Anterior cingulate cortex (tissue), 58 donors: ENCODE measurements around the gene NDUFAF3.

Experiments used
- DNase-seq, 58 donors: peaks; one replicate each; lab custom pipeline; 2025; lab: John Stamatoyannopoulos, UW

The NDUFAF3 gene

DNA sequence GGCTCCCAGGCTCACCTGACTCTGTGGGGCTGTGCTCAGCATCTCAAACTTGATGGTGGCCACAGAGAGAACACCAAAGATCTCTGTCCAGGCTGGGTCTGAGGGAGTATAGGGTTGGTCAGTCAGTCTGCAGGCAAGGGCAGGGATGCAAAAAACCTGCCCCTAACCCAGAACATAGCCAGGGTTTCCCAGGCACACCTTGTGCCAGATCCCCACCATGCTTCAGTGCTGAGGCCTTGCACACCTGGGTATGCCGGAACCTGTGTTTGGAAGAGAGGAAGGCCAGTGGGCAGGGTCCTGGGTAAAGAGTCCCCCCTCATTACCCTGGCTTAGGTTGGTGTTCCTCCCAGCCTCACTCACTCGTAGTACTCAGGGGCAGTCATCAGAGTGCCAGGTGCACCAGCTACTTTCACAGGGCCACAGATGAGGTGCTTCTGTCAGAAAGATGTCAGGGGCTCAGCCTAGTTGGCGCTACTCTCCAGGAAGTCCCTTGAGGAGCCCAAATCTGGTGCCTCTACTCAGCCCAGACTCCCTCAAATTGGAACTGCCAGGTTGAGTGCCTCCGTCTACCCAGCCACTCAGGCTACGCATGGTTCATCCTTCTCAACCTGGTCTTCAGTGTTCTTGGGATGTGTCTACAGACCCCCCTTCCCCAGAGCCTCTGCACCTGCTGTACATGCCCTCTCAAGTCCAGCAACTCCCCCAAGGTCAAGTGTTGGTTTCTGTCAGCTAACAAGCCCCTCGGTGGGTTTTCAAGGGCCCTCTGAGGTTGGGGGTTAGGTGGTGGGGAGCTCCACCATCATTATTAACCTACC is 5.3 kb upstream of the NDUFAF3 start:
- DNase-seq = no peak

DNA sequence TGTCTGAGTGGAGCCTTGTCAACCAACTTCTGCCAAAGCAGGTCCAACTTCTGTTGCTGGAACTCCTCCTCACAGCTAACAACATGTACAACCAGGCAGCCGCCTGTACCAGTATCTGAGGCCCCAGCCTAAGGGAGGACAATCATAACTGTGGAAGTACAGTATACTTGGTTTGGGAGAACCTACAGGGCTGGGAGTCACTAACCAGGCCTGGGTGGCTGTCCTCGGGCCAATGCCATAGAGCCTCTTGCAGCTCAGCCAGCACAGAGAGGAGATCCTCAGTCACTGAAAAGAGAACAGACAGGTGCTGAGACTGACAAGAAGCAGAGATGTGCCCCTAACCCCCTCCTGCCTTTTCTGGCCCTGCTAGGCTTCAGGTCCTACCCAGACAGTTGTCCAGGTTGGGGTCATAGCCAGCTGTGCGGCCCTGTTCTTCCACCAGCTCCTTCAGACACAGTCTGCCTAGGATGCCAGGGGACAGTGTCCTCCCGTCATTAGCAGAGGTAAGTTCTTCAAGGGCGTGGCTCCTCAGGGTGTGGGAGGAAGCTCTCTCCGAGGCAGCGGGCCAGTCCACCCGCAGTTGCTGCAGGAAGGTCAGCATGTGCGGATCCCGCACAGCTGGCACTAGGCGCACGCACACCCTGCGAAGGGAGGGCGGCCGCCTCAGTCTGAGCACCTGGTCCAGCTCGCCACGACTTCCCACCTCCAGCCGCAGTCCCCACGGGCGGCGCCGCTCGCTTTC is 4.5 kb upstream of the NDUFAF3 start:
- DNase-seq = peak in 1 of 58 donors; percentile 59

DNA sequence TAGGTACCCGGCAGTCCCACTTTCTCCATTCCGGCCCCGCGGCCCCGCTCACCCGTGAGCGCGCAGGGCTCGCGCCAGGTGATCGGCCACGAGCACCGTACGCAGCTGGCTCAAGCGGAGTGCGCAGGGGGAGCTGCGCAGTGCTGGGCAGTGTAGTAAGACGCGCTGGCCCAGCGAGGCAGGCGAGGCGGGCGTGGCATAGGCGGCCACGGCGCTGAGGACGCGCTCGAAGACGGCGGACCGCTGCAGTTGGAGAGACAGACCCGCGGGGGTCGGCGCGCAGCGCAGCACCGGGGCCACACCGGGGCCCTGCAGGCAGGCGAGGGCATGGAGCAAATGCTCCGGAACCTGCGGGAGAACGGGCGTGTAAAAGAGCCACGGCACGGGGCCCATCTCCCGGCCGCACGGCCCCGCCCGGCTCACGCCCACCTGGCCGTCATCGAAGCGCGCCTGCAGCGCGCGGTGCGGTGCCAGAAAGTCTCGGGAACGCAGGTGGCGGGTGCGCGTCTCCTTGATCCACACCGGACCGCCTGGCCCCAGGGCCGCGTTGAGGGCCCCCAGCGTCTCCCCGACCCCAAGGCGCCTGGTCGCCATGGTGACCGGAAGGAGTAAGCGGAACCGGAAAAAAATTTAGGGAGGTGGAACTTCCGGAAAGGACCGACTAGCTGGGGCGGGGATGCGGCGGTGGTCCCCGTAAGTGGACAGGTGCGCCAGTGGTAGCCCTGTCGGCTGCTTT is 3.8 kb upstream of the NDUFAF3 start, which contains the start of gene DALRD3:
DALRD3 (minus strand) TSS at position 610 of the 736 bp plus-strand sequence; CDS start at position 594, 16 bp downstream.
- peak in 54 of 58 donors; percentile 16 to 81 (median 60) for DNase-seq

DNA sequence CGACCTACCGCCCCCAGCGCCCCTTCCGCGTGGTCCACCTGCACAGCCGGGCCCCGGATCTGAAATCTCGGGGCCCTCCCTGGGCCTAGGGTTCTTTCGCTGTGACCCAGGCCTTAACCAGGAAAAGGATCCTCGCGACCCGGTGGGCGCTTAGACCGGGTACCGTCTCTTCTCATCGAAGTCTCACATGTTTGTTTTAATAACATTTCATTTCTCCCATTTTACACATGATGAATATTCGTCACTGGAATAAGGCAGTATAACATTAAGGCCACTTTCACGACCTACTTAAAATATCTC is 3.3 kb upstream of the NDUFAF3 start:
- DNase-seq = no peak

DNA sequence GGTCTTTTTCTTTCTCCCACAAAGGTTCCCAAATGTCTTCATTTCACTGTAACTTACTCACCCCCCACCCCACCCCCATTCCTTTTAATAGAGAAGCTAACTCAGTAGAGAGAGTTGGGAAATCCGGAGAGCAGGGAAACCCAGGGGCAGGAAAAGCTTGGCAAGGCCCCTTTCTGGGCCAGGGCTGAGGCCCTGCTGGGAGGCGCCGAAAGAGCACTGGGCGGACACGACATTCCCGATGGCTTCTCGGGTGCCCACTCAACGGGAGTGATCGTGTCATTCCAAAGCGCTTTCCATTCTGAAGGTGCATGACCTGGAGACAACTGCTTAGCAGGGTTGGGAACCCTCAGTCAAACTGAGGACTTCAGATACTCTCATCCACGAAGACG is 2.0 kb upstream of the NDUFAF3 start:
- no peak for DNase-seq

DNA sequence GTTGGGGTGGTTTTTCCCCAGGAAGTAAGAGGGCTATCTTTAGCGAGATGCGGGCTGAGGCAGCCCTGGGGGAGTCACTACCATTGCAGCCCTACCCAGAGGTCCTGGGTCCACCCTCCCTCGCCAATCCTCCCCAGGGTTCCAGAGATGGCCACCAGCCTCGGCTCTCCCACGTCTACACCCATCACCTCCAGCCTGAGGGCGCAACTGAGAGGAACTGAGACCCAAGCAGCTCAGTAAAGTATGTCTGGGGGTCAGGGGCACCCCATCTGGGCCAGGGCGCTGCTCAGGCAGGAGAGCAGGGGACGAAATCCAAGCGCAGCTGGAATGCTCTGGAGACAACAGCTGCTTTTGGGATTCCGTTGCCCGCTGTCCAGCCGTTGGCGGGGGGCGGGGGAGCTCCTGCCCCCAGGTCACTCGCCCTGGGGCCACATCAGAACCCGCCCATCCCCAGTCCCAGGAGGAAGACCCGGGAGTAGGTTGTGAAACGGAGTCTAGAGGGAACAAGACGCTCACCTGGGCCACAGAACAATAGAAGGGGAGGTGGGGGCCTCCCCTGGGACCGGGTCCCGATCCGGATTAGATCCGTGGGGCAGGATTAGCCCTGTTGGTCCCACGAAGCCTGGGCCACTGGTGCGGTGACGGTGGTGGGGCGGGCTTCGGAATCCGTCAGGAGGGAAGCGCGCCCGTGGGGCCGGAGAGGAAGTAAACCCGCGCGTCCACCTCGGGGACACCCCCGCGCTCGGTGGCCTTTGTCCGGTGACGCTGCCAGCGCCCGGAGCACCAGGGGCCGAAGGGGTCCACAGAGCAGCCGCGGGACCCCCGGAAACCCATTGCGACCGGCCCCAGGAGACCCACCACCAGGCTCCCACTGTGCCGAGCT is 1.4 kb upstream of the NDUFAF3 start:
- peak in 7 of 58 donors; percentile 43 to 65 (median 59) for DNase-seq

DNA sequence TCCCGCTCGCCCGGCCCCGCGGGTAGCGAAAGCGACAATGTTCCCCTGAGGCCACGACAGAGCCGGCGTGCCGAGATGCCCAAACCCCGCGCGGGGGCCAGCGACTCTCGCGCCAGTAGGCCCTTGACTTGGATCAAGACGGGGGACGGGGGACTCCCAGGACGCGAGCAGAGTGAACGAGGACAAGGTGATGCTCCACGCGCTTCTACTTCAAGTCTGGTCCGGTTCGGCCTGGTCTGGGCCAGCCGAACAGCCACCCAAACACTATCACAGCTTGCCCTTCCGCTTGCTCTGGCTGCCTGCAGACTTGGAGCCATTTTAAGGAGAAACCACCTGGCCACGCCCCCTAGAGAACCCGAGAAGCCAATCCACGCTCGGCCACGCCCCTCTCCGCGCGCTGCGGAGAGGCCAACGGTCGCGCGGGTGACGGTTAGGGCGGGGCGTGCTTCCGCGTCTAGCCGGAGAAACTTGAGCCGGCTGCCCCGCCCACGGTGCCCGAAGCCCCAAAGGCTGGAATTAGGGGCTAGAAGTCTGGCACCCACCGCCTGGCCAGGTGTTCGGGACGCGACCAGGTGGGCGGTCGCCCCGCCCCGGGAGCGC is 608 bp upstream of the NDUFAF3 start:
- DNase-seq = peak; percentile 56 to 98 (median 95)

DNA sequence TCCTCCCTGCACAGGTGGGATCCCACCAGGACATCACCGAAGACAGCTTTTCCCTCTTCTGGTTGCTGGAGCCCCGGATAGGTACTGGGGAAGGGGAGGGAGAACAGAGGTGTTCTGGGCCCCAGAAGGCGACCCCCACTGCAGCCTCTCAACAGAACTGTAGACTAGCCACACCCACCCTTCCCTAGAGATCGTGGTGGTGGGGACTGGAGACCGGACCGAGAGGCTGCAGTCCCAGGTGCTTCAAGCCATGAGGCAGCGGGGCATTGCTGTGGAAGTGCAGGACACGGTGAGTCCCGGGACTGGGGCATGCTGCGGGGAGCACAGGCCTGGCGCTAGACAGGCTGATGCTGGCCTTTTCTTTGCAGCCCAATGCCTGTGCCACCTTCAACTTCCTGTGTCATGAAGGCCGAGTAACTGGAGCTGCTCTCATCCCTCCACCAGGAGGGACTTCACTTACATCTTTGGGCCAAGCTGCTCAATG is 809 bp downstream of the NDUFAF3 start:
- DNase-seq = no peak

DNA sequence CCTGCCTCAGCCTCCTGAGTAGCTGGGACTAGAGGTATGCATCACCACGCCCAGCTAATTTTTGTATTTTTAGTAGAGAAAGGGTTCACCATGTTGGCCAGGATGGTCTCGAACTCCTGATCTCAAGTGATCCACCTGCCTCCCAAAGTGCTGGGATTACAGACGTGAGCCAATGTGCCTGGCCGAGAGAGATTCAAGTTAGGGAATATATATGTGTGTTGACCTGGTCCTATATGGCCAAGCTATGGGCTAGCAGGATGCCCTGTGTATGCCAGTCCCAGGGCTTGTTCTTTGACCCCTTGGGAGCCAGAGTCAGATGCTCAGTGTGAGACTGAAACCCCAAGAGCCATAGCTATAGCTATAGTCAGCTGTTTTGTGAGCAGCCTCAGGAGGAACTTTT is 1.9 kb downstream of the NDUFAF3 start:
- DNase-seq = no peak

DNA sequence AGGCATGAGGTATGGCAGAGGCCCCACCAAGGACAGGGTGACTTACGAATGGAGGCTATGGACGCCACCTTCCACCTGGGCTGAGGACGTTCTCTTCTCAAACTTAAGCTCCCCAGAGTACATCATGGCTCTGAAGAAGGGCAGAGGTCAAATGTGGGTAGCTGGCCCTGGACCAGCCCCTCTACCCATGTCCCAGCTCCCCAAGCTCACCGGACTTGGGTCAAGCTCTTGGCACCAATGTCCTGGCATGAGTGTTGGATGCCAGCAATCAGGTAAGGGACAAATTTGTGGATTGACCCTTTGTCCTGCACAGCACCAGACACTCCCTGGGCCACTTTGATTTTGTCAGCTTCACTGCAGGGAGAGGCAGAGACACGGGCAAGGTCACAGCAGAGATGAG is 2.5 kb downstream of the NDUFAF3 start:
- no peak for DNase-seq

DNA sequence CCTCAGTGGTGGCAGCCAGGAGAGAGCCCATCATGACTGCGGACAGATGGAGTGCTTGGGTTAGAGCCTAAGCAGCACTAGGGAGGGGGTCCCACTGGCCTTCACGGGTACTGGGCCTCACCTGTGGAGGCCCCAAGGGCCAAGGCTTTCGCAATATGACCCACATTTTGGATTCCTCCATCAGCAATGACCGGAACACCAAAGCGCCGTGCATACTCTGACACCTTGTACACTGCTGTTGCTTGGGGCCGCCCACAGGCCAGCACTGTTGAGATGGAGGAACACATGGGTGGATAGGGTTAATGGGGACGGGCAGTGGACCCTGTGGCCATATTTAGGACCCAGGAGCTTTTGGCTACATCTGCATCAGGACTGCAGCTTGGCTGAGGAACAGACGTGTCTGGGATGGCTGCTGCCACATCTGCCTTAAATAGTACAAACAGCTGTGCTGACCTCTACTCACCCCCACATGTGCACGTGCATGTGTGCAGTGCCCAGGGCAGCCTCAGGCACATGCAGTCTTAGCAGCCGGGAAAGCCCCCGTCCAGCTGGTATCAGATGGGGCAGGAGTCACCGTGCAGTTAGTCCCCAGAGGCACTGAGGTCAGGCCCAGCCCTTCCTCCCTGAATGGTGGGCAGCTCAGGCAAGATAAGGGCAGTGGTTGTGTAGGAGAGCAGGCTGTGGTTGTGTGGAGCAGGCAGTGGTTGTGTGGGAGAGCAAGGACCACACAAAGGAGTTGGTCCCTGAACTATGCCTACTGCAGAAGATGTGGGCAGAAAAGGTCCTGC is 3.3 kb downstream of the NDUFAF3 start:
- no peak for DNase-seq

DNA sequence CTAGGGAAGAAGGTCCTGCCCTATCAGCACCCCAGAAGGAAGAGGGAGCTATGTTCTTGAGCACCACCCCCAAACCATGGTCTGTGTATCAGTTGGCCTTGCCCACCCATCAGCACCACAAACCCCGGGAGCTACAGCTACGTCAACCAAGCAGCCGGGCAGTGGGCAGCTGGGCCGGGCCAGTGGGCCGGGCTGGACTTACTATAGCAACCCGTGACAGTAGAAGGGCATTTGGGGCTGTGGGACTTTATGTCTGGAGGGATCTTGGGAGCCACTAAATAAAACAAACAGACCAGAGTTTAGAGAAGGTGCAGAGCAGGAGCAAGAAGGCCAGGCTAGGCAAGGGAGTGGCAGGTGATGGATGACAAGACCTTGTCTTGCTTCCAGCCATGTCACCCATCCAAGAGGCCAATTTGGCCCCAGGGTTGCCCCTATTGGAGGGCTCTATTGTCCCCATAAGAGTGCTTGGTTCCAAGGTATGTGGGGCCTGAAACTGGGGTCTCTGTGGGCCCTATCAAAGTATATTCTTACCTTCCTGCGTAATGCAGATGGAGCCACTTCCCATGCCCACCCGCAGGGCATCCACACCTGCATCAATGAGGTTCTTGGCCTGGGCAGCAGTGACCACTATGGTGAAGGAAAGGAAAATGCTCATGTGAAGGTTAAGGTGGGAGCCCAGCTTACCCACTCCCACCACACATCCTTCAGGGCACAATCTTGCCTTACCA is 4.0 kb downstream of the NDUFAF3 start:
- no peak for DNase-seq

DNA sequence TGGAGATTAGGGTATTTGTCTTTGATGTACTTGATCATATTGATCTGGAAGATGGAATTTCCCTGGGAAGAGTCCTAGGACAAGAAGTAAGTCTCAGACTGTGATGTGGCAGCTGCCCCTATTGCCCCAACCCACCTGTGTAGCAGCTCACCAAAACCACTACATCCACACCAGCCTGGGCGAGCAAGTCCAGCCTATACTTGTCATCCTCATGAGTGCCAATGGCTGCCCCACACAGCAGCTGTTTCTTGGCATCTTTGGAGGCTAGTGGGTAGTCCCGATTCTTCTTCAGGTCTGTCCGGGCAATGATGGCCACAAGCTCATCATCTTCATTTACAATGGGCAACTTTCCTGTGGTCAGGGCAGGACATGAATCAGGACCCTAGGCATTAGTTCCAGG is 4.6 kb downstream of the NDUFAF3 start:
- no peak for DNase-seq

DNA sequence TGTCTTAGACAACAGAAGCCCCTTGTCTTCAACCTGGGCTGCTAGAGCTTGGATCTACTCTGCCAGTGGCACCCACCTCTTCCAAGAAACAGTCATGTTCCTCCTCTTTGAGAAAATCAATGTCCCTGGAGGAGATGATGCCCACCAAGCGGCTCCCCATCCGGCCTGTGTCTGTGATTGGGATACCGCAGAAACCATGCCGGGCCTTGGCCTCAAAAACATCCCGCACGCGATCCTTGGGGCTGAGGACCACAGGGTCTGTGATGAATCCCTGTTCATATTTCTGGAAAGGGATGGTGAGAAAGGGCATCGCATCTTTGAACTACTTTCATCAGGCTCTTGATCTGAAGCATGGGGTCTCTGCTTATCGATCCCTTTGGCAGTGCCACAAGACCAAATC is 5.7 kb downstream of the NDUFAF3 start:
- no peak for DNase-seq

DNA sequence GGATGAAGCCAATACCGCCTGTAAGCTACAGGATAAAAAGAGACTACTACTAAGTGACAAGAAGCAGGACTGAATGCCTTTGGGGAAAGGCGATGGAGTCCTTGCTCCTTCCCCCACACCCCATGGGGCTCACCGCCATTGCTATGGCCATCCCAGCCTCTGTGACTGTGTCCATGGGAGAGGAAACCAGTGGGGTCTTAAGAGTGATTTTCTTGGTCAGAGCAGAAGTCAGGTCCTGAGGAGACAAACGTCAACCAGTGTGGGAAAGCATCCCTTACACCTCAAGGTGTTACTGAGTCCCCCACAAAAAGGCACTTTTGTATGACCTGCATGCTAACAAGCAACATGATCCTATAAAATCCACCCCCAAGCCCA is 6.4 kb downstream of the NDUFAF3 start:
- DNase-seq = no peak

DNA sequence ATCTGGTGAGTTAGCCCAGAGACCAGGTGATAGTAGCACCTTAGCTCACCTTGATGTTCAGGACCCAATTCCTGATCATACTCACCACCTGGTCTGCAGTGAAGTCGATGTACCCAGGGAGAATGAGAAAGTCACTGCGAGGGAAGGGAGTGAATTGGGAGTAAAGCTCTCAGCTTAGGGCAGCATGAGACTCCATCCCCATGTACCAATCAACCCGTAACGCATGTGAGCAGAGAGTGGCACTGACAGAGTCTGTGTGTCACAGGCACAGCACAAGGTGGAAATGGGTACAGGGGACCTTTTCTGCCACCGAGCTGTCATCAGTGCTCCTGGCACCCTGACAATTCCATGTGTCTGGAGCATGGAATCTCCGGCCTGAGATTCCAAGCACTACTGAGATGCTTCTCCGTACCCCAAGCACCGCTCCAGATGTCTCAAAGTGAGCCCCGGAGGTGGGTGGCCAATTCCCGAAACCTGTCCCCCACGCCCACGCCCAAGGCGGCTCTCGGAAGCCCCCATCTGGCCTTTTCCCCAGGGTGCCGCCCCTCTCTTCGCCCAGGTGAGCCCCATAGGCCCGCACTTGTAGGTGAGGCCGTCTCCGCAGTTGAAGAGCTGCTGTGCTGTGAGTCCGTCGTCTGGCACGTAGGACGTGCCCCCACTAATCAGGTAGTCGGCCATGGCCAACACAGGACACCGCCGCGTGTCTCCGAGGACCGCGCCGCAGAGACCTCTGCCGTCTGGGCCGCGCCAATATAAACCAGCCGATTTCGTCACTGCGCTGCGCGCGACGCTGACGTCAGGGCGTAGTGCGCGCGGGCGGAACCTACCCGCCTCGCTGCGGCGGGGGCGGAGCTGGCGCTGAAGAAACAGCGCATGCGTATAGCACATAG is 7.0 kb downstream of the NDUFAF3 start, which contains the start of gene IMPDH2:
IMPDH2 (minus strand) TSS at position 726 of the 890 bp plus-strand sequence; CDS start at position 678, 48 bp downstream.
- DNase-seq = peak; percentile 50 to 97 (median 91)

DNA sequence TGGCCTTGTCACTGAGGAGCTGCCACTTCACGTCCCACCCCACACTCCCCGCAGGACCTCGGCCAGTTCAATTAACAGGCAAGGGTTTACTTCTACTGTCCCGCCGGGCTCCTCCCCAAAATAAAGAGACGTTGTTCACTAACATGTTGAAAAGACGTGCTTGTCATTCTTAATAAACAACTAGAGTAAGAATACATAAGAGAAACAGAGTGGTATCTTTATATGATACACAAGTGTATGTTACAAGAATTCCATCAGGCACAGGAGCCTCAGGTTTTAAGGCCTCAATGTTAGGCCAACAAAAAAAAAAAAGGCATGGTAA is 7.6 kb downstream of the NDUFAF3 start:
- no peak for DNase-seq
